GM23248 (cell line): Measurements from ENCODE around the gene MB21D2. TPM values are rescaled to one million over a fixed set of nuclear protein-coding genes. Genes with fewer than 3 reads are reported as not detected.

Experiments
- DNase-seq: peaks from one replicate; pipeline ENCODE4 v3.0.0-alpha.2; 2015
- H2AFZ ChIP-seq: fragments of 200-600 bp; sonication (generic); 2 replicates; pipeline ENCODE4 v1.6.1; 2016; ENCODE audit warnings: antibody characterized with exemption
- H3F3A ChIP-seq: fragments of 200-600 bp; sonication (generic); 2 replicates; pipeline ENCODE4 v1.6.1; 2016; ENCODE audit warnings: mild to moderate bottlenecking, antibody characterized with exemption, mixed run types; ENCODE audit not compliant: insufficient read depth
- H3K27ac ChIP-seq: fragments of 200-600 bp; sonication (generic); 2 replicates; pipeline ENCODE4 v1.5.1; 2016; ENCODE audit warnings: mild to moderate bottlenecking
- H3K27me3 ChIP-seq: fragments of 200-600 bp; sonication (generic); replicated peaks from 2 replicates; pipeline ENCODE4 v1.6.1; 2016; ENCODE audit warnings: mild to moderate bottlenecking; ENCODE audit not compliant: insufficient read depth
- H3K36me3 ChIP-seq: fragments of 200-600 bp; sonication (generic); 2 replicates; pipeline ENCODE4 v1.6.1; 2016; ENCODE audit warnings: low read depth, mild to moderate bottlenecking
- H3K4me1 ChIP-seq: fragments of 200-600 bp; sonication (generic); 2 replicates; pipeline ENCODE4 v1.6.1; 2016; ENCODE audit warnings: mild to moderate bottlenecking; ENCODE audit not compliant: insufficient read depth
- H3K4me2 ChIP-seq: fragments of 200-600 bp; sonication (generic); one replicate; pipeline ENCODE4 v1.6.1; 2016; ENCODE audit warnings: mild to moderate bottlenecking; ENCODE audit not compliant: unreplicated experiment
- H3K4me3 ChIP-seq: fragments of 200-600 bp; sonication (generic); 2 replicates; pipeline ENCODE4 v1.5.1; 2016; ENCODE audit warnings: mild to moderate bottlenecking
- H3K79me2 ChIP-seq: fragments of 200-600 bp; sonication (generic); 2 replicates; pipeline ENCODE4 v1.6.1; 2016; ENCODE audit warnings: mild to moderate bottlenecking; ENCODE audit not compliant: insufficient read depth
- H3K9ac ChIP-seq: fragments of 200-600 bp; sonication (generic); 2 replicates; pipeline ENCODE4 v1.6.1; 2016; ENCODE audit warnings: mild to moderate bottlenecking
- H3K9me2 ChIP-seq: fragments of 200-600 bp; sonication (generic); 2 replicates; pipeline ENCODE4 v1.6.1; 2016; ENCODE audit warnings: mixed run types, mild to moderate bottlenecking, moderate library complexity; ENCODE audit not compliant: insufficient read depth
- H3K9me3 ChIP-seq: fragments of 200-600 bp; sonication (generic); one replicate; pipeline ENCODE4 v1.6.1; 2017; ENCODE audit warnings: low read depth
- H4K20me1 ChIP-seq: fragments of 200-600 bp; sonication (generic); 2 replicates; pipeline ENCODE4 v1.6.0; 2016; ENCODE audit not compliant: insufficient read depth
- EZH2 ChIP-seq: fragments of 200-600 bp; sonication (generic); IDR thresholded peaks from 2 replicates; pipeline ENCODE4 v1.6.1; 2018; ENCODE audit warnings: antibody characterized with exemption, mild to moderate bottlenecking; ENCODE audit not compliant: insufficient read depth, poor library complexity, severe bottlenecking
- EZH2phosphoT487 ChIP-seq: fragments of 200-600 bp; sonication (generic); IDR thresholded peaks from 2 replicates; pipeline ENCODE4 v1.6.1; 2018; ENCODE audit warnings: antibody characterized with exemption, moderate library complexity, mild to moderate bottlenecking, low read depth; ENCODE audit not compliant: insufficient read depth
- WGBS, 2 experiments: methylation state at CpG; one replicate each; pipeline ENCODE4 v1.1.6; 2015 to 2017; ENCODE audit warnings: low lambda C conversion rate in 2 of 2, low coverage in 1 of 2; ENCODE audit errors: missing lambda C conversion rate in 2 of 2; 5-methylcytosine and 5-hydroxymethylcytosine counted together
- in situ Hi-C: fragments of 300-500 bp; cut with MboI; formaldehyde crosslinking; loops from 2 replicates; pipeline ENCODE4 v1.15.0; 2020
- polyA plus RNA-seq: library from polyadenylated mRNA; unstranded; fragments of >200 nt; fragmentation: Nextera tagmentation; extraction: Ambion mirVana; gene quantifications from 2 replicates; pipeline ENCODE4 v1.2.1, GENCODE V29; 2016
- total RNA-seq: library from RNA; depleted of rRNA; stranded (reverse); fragments of >200 nt; shearing (Covaris generic); gene quantifications from 2 replicates; pipeline ENCODE4 v1.2.3, GENCODE V29; 2014

The MB21D2 gene
- total and polyA plus RNA-seq, 2 experiments from 2014 or later, result 10.9 to 26.4 TPM

GRCh38 chr3:192957441-192958021, 39.9 kb upstream of the MB21D2 start:
- Histone ChIP-seq H3K9me2 (no peaks in the 10 kb centered on the region), H3K4me2 (peak overlapping the region; percentile 82), H3K27ac (peak overlapping the region; percentile 84), H3K27me3 (no peaks in the 10 kb centered on the region), H3F3A (peaks cover 22% of the 10 kb centered on the region), H3K9ac (peak overlapping the region; percentile 56), H2AFZ (peak overlapping the region; percentile 78), H3K79me2 (no peaks in the 10 kb centered on the region), H3K36me3 (no peaks in the 10 kb centered on the region), H4K20me1 (no peaks in the 10 kb centered on the region), H3K4me1 (peaks cover 17% of the 10 kb centered on the region), H3K4me3 (peak overlapping the region; percentile 67), H3K9me3 (no peaks in the 10 kb centered on the region)
- 0% methylated on average over 6 of the region's 6 CpGs for WGBS, 2 experiments
- peak; percentile 93 for DNase-seq
- TF ChIP-seq EZH2 (no peak), EZH2phosphoT487 (no peak)
- in situ Hi-C loops, result no loop called here

- no peak overlapping the region for H3K9ac ChIP-seq
- H4K20me1 ChIP-seq, result no peaks in the 10 kb centered on the region
- in situ Hi-C loops, result no loop called here
- no peak overlapping the region for H3K27ac ChIP-seq
- no peaks in the 10 kb centered on the region for H3K9me2 ChIP-seq
- no peaks in the 10 kb centered on the region for H3K36me3 ChIP-seq
- TF ChIP-seq EZH2 (no peak), EZH2phosphoT487 (no peak)
- no peak overlapping the region for H3K4me2 ChIP-seq
- no peaks in the 10 kb centered on the region for H3K27me3 ChIP-seq
- no peaks in the 10 kb centered on the region for H3K9me3 ChIP-seq
- H3K79me2 ChIP-seq, result no peaks in the 10 kb centered on the region
- no peak overlapping the region for H3K4me3 ChIP-seq
- peaks cover 22% of the 10 kb centered on the region for H3F3A ChIP-seq
- WGBS, 2 experiments, result 56 to 57% methylated on average over 5 of the region's 5 CpGs
- H2AFZ ChIP-seq, result no peak overlapping the region
- no peak for DNase-seq
- peaks cover 17% of the 10 kb centered on the region for H3K4me1 ChIP-seq
Observed at GRCh38 chr3:192953926-192954325, 36.3 kb upstream of the MB21D2 start.

GRCh38 chr3:192947421-192947820, 29.8 kb upstream of the MB21D2 start:
- no peaks in the 10 kb centered on the region for H3K9me2 ChIP-seq
- peak; percentile 26 for DNase-seq

GRCh38 chr3:192943393-192943792, 25.7 kb upstream of the MB21D2 start:
- Histone ChIP-seq H2AFZ (no peak overlapping the region), H3K27me3 (no peaks in the 10 kb centered on the region), H3F3A (0 out of 2 replicates have a peak, but pooled peaks cover 4% of the 10 kb centered on the region), H3K36me3 (no peaks in the 10 kb centered on the region), H3K4me1 (peaks cover 12% of the 10 kb centered on the region), H3K9me3 (no peaks in the 10 kb centered on the region), H3K9ac (no peak overlapping the region), H3K79me2 (no peaks in the 10 kb centered on the region), H3K9me2 (no peaks in the 10 kb centered on the region), H3K27ac (no peak overlapping the region), H4K20me1 (no peaks in the 10 kb centered on the region), H3K4me3 (no peak overlapping the region), H3K4me2 (no peak overlapping the region)
- TF ChIP-seq EZH2 (no peak), EZH2phosphoT487 (no peak)
- WGBS, 2 experiments, result 10 to 13% methylated on average over 2 of the region's 2 CpGs
- peak; percentile 67 for DNase-seq
- in situ Hi-C loops, result no loop called here

More at GRCh38 chr3:192947421-192947820, 29.8 kb upstream of the MB21D2 start:
- H3K36me3 ChIP-seq, result no peaks in the 10 kb centered on the region
- no peak for TF ChIP-seq EZH2
- no peak for TF ChIP-seq EZH2phosphoT487
- 0 out of 2 replicates have a peak, but pooled peaks cover 4% of the 10 kb centered on the region for H3F3A ChIP-seq
- H3K27me3 ChIP-seq, result no peaks in the 10 kb centered on the region
- in situ Hi-C loops, result no loop called here
- H3K4me1 ChIP-seq, result peaks cover 7% of the 10 kb centered on the region; the same call in 1 of the 2 replicates
- no peak overlapping the region for H3K4me2 ChIP-seq
- no peaks in the 10 kb centered on the region for H3K9me3 ChIP-seq
- 48 to 78% methylated on average over 1 of the region's 1 CpG for WGBS, 2 experiments
- no peak overlapping the region for H3K27ac ChIP-seq
- no peaks in the 10 kb centered on the region for H3K79me2 ChIP-seq
- H4K20me1 ChIP-seq, result no peaks in the 10 kb centered on the region
- H3K9ac ChIP-seq, result no peak overlapping the region
- H3K4me3 ChIP-seq, result no peak overlapping the region
- no peak overlapping the region for H2AFZ ChIP-seq

GRCh38 chr3:192942625-192943024, 25.0 kb upstream of the MB21D2 start:
- Histone ChIP-seq H3K4me1 (peaks cover 12% of the 10 kb centered on the region), H3K9me3 (no peaks in the 10 kb centered on the region), H3K27ac (no peak overlapping the region), H3K4me3 (no peak overlapping the region), H3K9me2 (no peaks in the 10 kb centered on the region), H3K79me2 (no peaks in the 10 kb centered on the region), H3K27me3 (no peaks in the 10 kb centered on the region), H3K9ac (no peak overlapping the region), H2AFZ (no peak overlapping the region), H3K36me3 (no peaks in the 10 kb centered on the region), H4K20me1 (no peaks in the 10 kb centered on the region), H3K4me2 (no peak overlapping the region), H3F3A (0 out of 2 replicates have a peak, but pooled peaks cover 4% of the 10 kb centered on the region)
- in situ Hi-C loops, result no loop called here
- DNase-seq, result no peak
- WGBS, 2 experiments, result 95 to 97% methylated on average over 2 of the region's 2 CpGs
- TF ChIP-seq EZH2, result no peak
